HEK293 (cell line): Measurements from ENCODE around the gene TMEM151B.

ENCODE experiments used
- CTCF ChIA-PET: fragments of 350-600 bp; formaldehyde crosslinking; extraction: SDS; loops from one replicate; lab custom pipeline; 2021; ENCODE audit warnings: antibody characterized with exemption; lab: Yijun Ruan, JAX
- POLR2A ChIA-PET: fragments of 300-600 bp; formaldehyde crosslinking; extraction: SDS; loops from one replicate; lab custom pipeline; 2020; ENCODE audit warnings: antibody characterized with exemption, inconsistent platforms; lab: Yijun Ruan, JAX
- H3K27ac ChIP-seq: fragments of 200-500 bp; sonication (Bioruptor generic); 2 replicates; pipeline ENCODE4 v1.5.1; 2014; ENCODE audit warnings: low read depth, low read length, control low read depth, inconsistent platforms; ENCODE audit errors: extremely low read depth
- H3K36me3 ChIP-seq, 2 experiments: fragments of 200-500 bp in 1 of 2; sonication (Bioruptor generic) in 1 of 2; 1 replicate in 1 of 2; 2 replicates in 1 of 2; pipeline ENCODE4 v1.5.1; 2014 to 2017; ENCODE audit warnings: inconsistent platforms in 2 of 2, low read length in 2 of 2; ENCODE audit not compliant: control insufficient read depth in 2 of 2, insufficient read depth in 1 of 2
- H3K4me1 ChIP-seq: fragments of 200-500 bp; sonication (Bioruptor generic); 2 replicates; pipeline ENCODE4 v1.5.1; 2014; ENCODE audit warnings: mild to moderate bottlenecking, low read length, inconsistent platforms; ENCODE audit not compliant: control insufficient read depth, insufficient read depth
- H3K4me3 ChIP-seq: 2 replicates; pipeline ENCODE4 v1.5.1; 2011; ENCODE audit warnings: low read depth, mild to moderate bottlenecking, control low read depth, low read length, moderate library complexity
- H3K9me3 ChIP-seq: fragments of 200-500 bp; sonication (Bioruptor generic); 2 replicates; pipeline ENCODE4 v1.5.1; 2014; ENCODE audit warnings: low read depth, low read length, inconsistent platforms; ENCODE audit not compliant: control insufficient read depth, insufficient read depth
- KLF10 ChIP-seq: fragments of 450-650 bp; IDR thresholded peaks from 2 replicates; pipeline ENCODE4 v1.5.1; 2018; ENCODE audit warnings: missing biosample characterization, mild to moderate bottlenecking, missing genetic modification characterization
- KLF7 ChIP-seq: fragments of 450-650 bp; formaldehyde crosslinking; IDR thresholded peaks from 2 replicates; pipeline ENCODE4 v1.5.1; 2016; ENCODE audit warnings: missing biosample characterization, missing genetic modification characterization, borderline replicate concordance
- SCRT1 ChIP-seq: fragments of 450-650 bp; formaldehyde crosslinking; IDR thresholded peaks from 2 replicates; pipeline ENCODE4 v1.5.1; 2016; ENCODE audit warnings: missing biosample characterization, missing genetic modification characterization, borderline replicate concordance
- SCRT2 ChIP-seq: fragments of 450-650 bp; formaldehyde crosslinking; IDR thresholded peaks from 2 replicates; pipeline ENCODE4 v1.5.1; 2016; ENCODE audit warnings: missing biosample characterization, missing genetic modification characterization
- ZEB2 ChIP-seq: fragments of 450-650 bp; formaldehyde crosslinking; IDR thresholded peaks from 2 replicates; pipeline ENCODE4 v1.5.1; 2016; ENCODE audit warnings: missing biosample characterization, missing genetic modification characterization
- ZNF23 ChIP-seq: fragments of 450-650 bp; formaldehyde crosslinking; IDR thresholded peaks from 2 replicates; pipeline ENCODE4 v1.5.1; 2016; ENCODE audit warnings: missing biosample characterization, missing genetic modification characterization, borderline replicate concordance
- ZNF24 ChIP-seq: fragments of 450-650 bp; formaldehyde crosslinking; IDR thresholded peaks from 2 replicates; pipeline ENCODE4 v1.5.1; 2016; ENCODE audit warnings: missing biosample characterization, missing genetic modification characterization
- ZNF311 ChIP-seq: fragments of 450-650 bp; formaldehyde crosslinking; IDR thresholded peaks from 2 replicates; pipeline ENCODE4 v1.5.1; 2017; ENCODE audit warnings: missing biosample characterization, missing genetic modification characterization, borderline replicate concordance
- ZNF341 ChIP-seq: fragments of 450-650 bp; formaldehyde crosslinking; IDR thresholded peaks from 2 replicates; pipeline ENCODE4; 2016; ENCODE audit warnings: low read depth, missing biosample characterization, missing genetic modification characterization
- ZNF416 ChIP-seq: fragments of 450-650 bp; formaldehyde crosslinking; IDR thresholded peaks from 2 replicates; pipeline ENCODE4 v1.5.1; 2016; ENCODE audit warnings: missing biosample characterization, missing genetic modification characterization
- ZNF510 ChIP-seq: fragments of 450-650 bp; formaldehyde crosslinking; IDR thresholded peaks from 2 replicates; pipeline ENCODE4 v1.5.1; 2018; ENCODE audit warnings: mild to moderate bottlenecking, missing genetic modification characterization, missing biosample characterization; ENCODE audit not compliant: insufficient replicate concordance
- ZNF514 ChIP-seq: fragments of 450-650 bp; formaldehyde crosslinking; IDR thresholded peaks from 2 replicates; pipeline ENCODE4 v1.5.1; 2016; ENCODE audit warnings: missing biosample characterization, missing genetic modification characterization
- ZNF600 ChIP-seq: fragments of 450-650 bp; formaldehyde crosslinking; IDR thresholded peaks from 2 replicates; pipeline ENCODE4 v1.5.1; 2016; ENCODE audit warnings: missing biosample characterization, missing genetic modification characterization
- TF ChIP-seq, protein P1 (sequence below): fragments of 450-650 bp; formaldehyde crosslinking; IDR thresholded peaks from 2 replicates; pipeline ENCODE4; 2016; ENCODE audit warnings: missing biosample characterization, missing genetic modification characterization
- TF ChIP-seq, protein P2 (sequence below): fragments of 450-650 bp; formaldehyde crosslinking; IDR thresholded peaks from 2 replicates; pipeline ENCODE4 v1.5.1; 2017; ENCODE audit warnings: missing biosample characterization, missing genetic modification characterization
- TF ChIP-seq, protein P3 (sequence below): fragments of 450-650 bp; formaldehyde crosslinking; IDR thresholded peaks from 2 replicates; pipeline ENCODE4 v1.5.1; 2016; ENCODE audit warnings: missing biosample characterization, missing genetic modification characterization
- TF ChIP-seq, protein P4 (sequence below): fragments of 450-650 bp; formaldehyde crosslinking; IDR thresholded peaks from 2 replicates; pipeline ENCODE4 v1.5.1; 2016; ENCODE audit warnings: missing biosample characterization, missing genetic modification characterization
- TF ChIP-seq, protein P5 (sequence below): fragments of 450-650 bp; formaldehyde crosslinking; IDR thresholded peaks from 2 replicates; pipeline ENCODE4 v1.5.1; 2016; ENCODE audit warnings: missing biosample characterization, missing genetic modification characterization

The TMEM151B gene

DNA sequence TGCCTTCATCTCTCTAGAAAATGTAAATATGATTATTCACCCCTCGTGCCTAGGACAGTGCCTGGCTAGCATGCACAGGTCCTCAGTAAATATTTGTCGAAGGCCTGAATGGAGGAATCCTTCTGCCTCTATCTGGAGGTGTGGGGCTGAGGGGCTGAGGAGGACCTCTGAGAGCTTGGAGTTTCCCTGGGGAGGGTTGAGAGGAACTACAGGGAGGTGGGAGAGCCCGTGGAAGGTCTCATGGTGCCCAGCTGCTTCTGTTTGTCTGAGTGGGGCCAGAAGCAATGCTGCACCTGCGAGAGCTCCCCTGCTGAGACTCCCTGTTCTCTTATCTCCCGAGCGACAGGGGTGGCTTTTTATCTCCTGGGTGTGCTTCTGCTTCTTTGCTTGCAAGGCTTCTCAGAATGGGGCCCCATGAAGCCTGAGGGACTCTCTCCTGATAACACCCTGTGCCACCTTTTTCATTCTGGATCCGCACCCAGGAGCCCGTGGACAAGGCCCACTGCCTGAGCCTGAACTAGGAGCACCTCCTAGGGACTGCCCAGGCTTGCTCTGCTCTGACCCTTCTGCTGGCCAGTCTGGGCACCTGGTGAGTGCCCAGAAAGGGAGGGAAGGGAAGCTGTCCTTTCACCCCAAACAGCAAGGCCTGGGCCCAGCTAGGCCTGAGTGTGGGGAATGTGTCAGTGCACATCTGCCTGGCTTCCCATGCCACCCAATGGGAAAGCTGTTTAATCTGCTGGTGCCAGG is 44.5 kb upstream of the TMEM151B start (continued):
- TF ChIP-seq SCRT1 (tag by site-specific recombination) (no peak), ZNF23 (tag by site-specific recombination) (no peak), SCRT2 (tag by site-specific recombination) (no peak)
- TF ChIP-seq, all 188 proteins: peak for 9

DNA sequence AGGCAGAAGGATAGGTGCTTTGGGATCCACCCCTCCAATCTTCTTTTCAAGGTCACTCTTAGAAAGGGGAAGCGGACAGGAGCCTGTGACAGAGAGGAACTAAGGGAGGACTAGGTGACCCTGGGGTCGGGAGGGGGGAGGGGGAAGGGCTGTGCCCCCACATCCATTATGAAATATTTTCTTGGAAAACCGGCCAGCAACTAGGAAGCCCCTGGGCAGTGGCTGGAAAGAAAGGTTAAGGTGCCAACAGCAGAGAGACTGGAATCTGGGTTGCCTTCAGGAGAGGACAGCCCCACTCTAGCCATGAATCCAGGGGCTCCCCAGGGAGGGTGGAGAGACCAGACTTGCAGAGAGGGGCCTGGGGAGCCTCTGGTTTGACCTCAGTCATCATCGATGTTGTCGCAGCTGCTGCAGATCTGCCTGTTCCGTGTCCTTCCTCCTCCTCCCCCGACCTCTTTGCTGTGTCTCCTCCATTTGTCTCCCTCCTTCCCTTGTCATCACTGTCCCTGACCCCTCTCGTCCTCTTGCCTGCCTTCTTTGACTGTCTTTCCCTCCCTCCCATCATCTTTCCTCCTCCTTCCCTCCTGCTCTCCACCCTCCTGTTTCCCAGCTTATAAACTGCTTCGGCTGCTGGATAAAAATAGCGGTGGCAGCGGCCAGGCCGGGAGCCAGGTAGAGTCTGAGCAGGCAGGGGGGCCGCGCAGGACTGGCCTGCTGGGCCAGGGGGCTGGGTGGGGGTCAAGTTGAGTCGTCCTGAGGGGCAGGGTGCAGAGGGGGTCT is 43.7 kb upstream of the TMEM151B start:
- CTCF ChIA-PET = interaction anchor here (0.6 to 11.1 kb wide), 4 partner anchors 10 to 135 kb away, joined by 4 to 148 read pairs (median 12); no protein-coding TSS in a partner anchor
- no peak overlapping the region for H3K4me3 ChIP-seq
- H3K36me3 ChIP-seq = peaks cover 0 to 33% of the 10 kb centered on the region in 2 experiments; a peak in 2 of 3 replicates
- TF ChIP-seq, protein P1, sequence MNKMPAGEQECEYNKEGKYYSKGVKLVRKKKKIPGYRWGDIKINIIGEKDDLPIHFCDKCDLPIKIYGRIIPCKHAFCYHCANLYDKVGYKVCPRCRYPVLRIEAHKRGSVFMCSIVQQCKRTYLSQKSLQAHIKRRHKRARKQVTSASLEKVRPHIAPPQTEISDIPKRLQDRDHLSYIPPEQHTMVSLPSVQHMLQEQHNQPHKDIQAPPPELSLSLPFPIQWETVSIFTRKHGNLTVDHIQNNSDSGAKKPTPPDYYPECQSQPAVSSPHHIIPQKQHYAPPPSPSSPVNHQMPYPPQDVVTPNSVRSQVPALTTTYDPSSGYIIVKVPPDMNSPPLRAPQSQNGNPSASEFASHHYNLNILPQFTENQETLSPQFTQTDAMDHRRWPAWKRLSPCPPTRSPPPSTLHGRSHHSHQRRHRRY (tag by site-specific recombination) = 0 out of 2 replicates have a peak, but pooled peaks have one; percentile 43
- TF ChIP-seq ZNF416 (no peak), ZNF24 (tag by site-specific recombination) (no peak), ZNF600 (tag by site-specific recombination) (peak; percentile 40), KLF7 (tag by site-specific recombination) (no peak), ZNF514 (tag by site-specific recombination) (no peak), ZNF510 (no peak), ZNF341 (tag by site-specific recombination) (no peak), ZNF311 (tag by site-specific recombination) (no peak), ZEB2 (tag by site-specific recombination) (no peak), KLF10 (no peak)
- TF ChIP-seq, protein P2, sequence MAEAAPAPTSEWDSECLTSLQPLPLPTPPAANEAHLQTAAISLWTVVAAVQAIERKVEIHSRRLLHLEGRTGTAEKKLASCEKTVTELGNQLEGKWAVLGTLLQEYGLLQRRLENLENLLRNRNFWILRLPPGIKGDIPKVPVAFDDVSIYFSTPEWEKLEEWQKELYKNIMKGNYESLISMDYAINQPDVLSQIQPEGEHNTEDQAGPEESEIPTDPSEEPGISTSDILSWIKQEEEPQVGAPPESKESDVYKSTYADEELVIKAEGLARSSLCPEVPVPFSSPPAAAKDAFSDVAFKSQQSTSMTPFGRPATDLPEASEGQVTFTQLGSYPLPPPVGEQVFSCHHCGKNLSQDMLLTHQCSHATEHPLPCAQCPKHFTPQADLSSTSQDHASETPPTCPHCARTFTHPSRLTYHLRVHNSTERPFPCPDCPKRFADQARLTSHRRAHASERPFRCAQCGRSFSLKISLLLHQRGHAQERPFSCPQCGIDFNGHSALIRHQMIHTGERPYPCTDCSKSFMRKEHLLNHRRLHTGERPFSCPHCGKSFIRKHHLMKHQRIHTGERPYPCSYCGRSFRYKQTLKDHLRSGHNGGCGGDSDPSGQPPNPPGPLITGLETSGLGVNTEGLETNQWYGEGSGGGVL (tag by site-specific recombination) = no peak
- TF ChIP-seq, protein P3, sequence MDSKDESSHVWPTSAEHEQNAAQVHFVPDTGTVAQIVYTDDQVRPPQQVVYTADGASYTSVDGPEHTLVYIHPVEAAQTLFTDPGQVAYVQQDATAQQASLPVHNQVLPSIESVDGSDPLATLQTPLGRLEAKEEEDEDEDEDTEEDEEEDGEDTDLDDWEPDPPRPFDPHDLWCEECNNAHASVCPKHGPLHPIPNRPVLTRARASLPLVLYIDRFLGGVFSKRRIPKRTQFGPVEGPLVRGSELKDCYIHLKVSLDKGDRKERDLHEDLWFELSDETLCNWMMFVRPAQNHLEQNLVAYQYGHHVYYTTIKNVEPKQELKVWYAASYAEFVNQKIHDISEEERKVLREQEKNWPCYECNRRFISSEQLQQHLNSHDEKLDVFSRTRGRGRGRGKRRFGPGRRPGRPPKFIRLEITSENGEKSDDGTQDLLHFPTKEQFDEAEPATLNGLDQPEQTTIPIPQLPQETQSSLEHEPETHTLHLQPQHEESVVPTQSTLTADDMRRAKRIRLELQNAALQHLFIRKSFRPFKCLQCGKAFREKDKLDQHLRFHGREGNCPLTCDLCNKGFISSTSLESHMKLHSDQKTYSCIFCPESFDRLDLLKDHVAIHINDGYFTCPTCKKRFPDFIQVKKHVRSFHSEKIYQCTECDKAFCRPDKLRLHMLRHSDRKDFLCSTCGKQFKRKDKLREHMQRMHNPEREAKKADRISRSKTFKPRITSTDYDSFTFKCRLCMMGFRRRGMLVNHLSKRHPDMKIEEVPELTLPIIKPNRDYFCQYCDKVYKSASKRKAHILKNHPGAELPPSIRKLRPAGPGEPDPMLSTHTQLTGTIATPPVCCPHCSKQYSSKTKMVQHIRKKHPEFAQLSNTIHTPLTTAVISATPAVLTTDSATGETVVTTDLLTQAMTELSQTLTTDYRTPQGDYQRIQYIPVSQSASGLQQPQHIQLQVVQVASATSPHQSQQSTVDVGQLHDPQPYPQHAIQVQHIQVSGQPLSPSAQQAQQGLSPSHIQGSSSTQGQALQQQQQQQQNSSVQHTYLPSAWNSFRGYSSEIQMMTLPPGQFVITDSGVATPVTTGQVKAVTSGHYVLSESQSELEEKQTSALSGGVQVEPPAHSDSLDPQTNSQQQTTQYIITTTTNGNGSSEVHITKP (tag by site-specific recombination) = peak; percentile 79
- TF ChIP-seq, protein P4, sequence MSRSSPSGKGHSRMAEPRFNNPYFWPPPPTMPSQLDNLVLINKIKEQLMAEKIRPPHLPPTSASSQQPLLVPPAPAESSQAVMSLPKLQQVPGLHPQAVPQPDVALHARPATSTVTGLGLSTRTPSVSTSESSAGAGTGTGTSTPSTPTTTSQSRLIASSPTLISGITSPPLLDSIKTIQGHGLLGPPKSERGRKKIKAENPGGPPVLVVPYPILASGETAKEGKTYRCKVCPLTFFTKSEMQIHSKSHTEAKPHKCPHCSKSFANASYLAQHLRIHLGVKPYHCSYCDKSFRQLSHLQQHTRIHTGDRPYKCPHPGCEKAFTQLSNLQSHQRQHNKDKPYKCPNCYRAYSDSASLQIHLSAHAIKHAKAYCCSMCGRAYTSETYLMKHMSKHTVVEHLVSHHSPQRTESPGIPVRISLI (tag by site-specific recombination) = no peak
- TF ChIP-seq, protein P5, sequence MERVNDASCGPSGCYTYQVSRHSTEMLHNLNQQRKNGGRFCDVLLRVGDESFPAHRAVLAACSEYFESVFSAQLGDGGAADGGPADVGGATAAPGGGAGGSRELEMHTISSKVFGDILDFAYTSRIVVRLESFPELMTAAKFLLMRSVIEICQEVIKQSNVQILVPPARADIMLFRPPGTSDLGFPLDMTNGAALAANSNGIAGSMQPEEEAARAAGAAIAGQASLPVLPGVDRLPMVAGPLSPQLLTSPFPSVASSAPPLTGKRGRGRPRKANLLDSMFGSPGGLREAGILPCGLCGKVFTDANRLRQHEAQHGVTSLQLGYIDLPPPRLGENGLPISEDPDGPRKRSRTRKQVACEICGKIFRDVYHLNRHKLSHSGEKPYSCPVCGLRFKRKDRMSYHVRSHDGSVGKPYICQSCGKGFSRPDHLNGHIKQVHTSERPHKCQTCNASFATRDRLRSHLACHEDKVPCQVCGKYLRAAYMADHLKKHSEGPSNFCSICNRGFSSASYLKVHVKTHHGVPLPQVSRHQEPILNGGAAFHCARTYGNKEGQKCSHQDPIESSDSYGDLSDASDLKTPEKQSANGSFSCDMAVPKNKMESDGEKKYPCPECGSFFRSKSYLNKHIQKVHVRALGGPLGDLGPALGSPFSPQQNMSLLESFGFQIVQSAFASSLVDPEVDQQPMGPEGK (tag by site-specific recombination) = peak; percentile 42; the same call in 1 of the 2 replicates
- H3K9me3 ChIP-seq = no peaks in the 10 kb centered on the region
- POLR2A ChIA-PET = interaction anchor here (1.0 to 2.0 kb wide), 3 partner anchors 21 to 30 kb away, joined by 3 to 14 read pairs (median 3); partner anchors contain the start of genes HSP90AB1 and SLC35B2
- H3K4me1 ChIP-seq = peaks cover 22% of the 10 kb centered on the region
- no peak overlapping the region for H3K27ac ChIP-seq
